ENCODE results near the gene PPP2R1A. TPM values are rescaled to one million over a fixed set of nuclear protein-coding genes. Genes with fewer than 3 reads are reported as not detected.

The PPP2R1A gene
- total and polyA plus RNA-seq, 2 of the 13 experiments (the other 11 are each of a cell fraction or from before 2014, with no cell fraction given), result 86.7 to 130 TPM

DNA sequence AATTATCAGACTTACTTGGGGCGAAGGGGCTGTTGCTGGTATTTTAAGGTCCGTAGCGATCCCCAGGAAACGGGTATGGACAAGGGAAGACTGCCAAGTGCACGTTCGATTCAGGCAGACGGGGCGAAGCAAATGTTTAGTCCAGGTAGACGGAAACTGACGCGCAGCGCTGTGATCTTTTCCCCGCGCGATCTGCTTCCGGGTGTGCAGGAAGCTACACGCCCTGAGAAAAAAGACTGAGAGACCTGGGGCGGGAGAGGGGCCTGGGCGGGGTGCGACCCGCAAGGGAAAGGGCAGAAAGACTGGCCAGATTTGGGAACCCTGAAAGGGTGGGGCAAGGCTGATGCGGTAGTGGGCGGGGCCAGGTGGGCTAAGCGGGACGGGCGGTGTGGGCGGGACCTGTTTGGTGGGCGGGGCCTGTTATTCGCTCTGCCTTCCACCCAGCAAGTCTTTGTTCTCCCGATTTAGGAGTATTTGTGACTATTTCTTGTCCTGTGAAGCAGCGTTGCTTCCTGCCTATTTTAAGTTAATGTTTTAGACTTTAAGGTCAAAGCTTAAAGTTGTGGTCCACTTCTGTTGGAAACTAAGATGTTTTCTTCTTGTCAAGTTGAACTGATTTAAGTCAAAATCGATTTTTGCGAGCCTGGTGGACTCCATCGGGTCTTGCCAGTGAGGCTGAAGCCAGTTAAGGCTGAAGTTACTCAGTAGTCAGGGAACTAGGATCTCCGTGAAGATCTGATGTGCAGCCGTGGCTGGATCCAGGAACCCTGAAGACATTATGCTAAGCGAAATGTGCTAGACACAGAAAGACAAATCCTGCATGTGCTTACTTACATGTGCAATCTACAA lies 18.3 kb upstream of the PPP2R1A start, which contains the start of gene ZNF836 (continued):
- TF ChIP-seq, protein P1, sequence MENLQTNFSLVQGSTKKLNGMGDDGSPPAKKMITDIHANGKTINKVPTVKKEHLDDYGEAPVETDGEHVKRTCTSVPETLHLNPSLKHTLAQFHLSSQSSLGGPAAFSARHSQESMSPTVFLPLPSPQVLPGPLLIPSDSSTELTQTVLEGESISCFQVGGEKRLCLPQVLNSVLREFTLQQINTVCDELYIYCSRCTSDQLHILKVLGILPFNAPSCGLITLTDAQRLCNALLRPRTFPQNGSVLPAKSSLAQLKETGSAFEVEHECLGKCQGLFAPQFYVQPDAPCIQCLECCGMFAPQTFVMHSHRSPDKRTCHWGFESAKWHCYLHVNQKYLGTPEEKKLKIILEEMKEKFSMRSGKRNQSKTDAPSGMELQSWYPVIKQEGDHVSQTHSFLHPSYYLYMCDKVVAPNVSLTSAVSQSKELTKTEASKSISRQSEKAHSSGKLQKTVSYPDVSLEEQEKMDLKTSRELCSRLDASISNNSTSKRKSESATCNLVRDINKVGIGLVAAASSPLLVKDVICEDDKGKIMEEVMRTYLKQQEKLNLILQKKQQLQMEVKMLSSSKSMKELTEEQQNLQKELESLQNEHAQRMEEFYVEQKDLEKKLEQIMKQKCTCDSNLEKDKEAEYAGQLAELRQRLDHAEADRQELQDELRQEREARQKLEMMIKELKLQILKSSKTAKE (CRISPR knock-in tag; IDR thresholded peaks at IDR 0.05; ENCODE audit: borderline replicate concordance), result no peak
- TF ChIP-seq HNRNPL (IDR thresholded peaks at IDR 0.05; ENCODE audit: low read depth, low read length), result no peak
- TF ChIP-seq SSRP1 (CRISPR knock-in tag; IDR thresholded peaks at IDR 0.05), result no peak
- peak; percentile 62; the same call in 1 of the 2 replicates for TF ChIP-seq ONECUT2 (CRISPR knock-in tag; IDR thresholded peaks at IDR 0.05)
- no peak for TF ChIP-seq DMTF1 (CRISPR knock-in tag; IDR thresholded peaks at IDR 0.05)
- TF ChIP-seq ZNF382 (CRISPR knock-in tag; IDR thresholded peaks at IDR 0.05; ENCODE audit: borderline replicate concordance), result no peak
- no peak for TF ChIP-seq CENPX (CRISPR knock-in tag; IDR thresholded peaks at IDR 0.05)
- TF ChIP-seq ZFY (CRISPR knock-in tag; IDR thresholded peaks at IDR 0.05), result peak; percentile 52
- TF ChIP-seq TAF15 (IDR thresholded peaks at IDR 0.05; ENCODE audit: low read depth, low read length, poor library complexity, severe bottlenecking), result no peak
- TF ChIP-seq RBAK (CRISPR knock-in tag; IDR thresholded peaks at IDR 0.05), result no peak
- TF ChIP-seq ZKSCAN1 (IDR thresholded peaks at IDR 0.05; ENCODE audit: low read length), result no peak
- TF ChIP-seq, protein P2, sequence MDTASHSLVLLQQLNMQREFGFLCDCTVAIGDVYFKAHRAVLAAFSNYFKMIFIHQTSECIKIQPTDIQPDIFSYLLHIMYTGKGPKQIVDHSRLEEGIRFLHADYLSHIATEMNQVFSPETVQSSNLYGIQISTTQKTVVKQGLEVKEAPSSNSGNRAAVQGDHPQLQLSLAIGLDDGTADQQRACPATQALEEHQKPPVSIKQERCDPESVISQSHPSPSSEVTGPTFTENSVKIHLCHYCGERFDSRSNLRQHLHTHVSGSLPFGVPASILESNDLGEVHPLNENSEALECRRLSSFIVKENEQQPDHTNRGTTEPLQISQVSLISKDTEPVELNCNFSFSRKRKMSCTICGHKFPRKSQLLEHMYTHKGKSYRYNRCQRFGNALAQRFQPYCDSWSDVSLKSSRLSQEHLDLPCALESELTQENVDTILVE (CRISPR knock-in tag; IDR thresholded peaks at IDR 0.05), result no peak
- no peak for TF ChIP-seq TEF (CRISPR knock-in tag; IDR thresholded peaks at IDR 0.05)
- TF ChIP-seq, protein P3, sequence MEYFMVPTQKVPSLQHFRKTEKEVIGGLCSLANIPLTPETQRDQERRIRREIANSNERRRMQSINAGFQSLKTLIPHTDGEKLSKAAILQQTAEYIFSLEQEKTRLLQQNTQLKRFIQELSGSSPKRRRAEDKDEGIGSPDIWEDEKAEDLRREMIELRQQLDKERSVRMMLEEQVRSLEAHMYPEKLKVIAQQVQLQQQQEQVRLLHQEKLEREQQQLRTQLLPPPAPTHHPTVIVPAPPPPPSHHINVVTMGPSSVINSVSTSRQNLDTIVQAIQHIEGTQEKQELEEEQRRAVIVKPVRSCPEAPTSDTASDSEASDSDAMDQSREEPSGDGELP (IDR thresholded peaks at IDR 0.05; ENCODE audit: borderline replicate concordance, low read depth), result peak; percentile 27; the same call in 1 of the 2 replicates
- TF ChIP-seq, protein P4, sequence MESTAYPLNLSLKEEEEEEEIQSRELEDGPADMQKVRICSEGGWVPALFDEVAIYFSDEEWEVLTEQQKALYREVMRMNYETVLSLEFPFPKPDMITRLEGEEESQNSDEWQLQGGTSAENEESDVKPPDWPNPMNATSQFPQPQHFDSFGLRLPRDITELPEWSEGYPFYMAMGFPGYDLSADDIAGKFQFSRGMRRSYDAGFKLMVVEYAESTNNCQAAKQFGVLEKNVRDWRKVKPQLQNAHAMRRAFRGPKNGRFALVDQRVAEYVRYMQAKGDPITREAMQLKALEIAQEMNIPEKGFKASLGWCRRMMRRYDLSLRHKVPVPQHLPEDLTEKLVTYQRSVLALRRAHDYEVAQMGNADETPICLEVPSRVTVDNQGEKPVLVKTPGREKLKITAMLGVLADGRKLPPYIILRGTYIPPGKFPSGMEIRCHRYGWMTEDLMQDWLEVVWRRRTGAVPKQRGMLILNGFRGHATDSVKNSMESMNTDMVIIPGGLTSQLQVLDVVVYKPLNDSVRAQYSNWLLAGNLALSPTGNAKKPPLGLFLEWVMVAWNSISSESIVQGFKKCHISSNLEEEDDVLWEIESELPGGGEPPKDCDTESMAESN (CRISPR knock-in tag; conservative IDR thresholded peaks at IDR 0.05), result no peak
- TF ChIP-seq, protein P5, sequence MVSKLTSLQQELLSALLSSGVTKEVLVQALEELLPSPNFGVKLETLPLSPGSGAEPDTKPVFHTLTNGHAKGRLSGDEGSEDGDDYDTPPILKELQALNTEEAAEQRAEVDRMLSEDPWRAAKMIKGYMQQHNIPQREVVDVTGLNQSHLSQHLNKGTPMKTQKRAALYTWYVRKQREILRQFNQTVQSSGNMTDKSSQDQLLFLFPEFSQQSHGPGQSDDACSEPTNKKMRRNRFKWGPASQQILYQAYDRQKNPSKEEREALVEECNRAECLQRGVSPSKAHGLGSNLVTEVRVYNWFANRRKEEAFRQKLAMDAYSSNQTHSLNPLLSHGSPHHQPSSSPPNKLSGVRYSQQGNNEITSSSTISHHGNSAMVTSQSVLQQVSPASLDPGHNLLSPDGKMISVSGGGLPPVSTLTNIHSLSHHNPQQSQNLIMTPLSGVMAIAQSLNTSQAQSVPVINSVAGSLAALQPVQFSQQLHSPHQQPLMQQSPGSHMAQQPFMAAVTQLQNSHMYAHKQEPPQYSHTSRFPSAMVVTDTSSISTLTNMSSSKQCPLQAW (CRISPR knock-in tag; IDR thresholded peaks at IDR 0.05), result no peak
- no peak for TF ChIP-seq KDM6A (CRISPR knock-in tag; IDR thresholded peaks at IDR 0.05; ENCODE audit: low read depth)
- TF ChIP-seq SRF (IDR thresholded peaks at IDR 0.05; ENCODE audit: low read depth, low read length), result 0 out of 2 replicates have a peak, but pooled peaks have one; percentile 14

Measured in HepG2 (cell line).